HepG2 (cell line): ENCODE measurements around the gene FAM131A. TPM values are rescaled to one million over a fixed set of nuclear protein-coding genes. Genes with fewer than 3 reads are reported as not detected.

Experiments
- ELF3 ChIP-seq: IDR thresholded peaks from 2 replicates; pipeline ENCODE4 v1.6.1; 2016; ENCODE audit warnings: missing genetic modification reagents, missing compliant biosample characterization
- HINFP ChIP-seq: sonication (generic); formaldehyde crosslinking; IDR thresholded peaks from 2 replicates; pipeline ENCODE4 v1.4.0; 2020; ENCODE audit warnings: low read depth, mild to moderate bottlenecking, missing genetic modification reagents
- HOMEZ ChIP-seq: IDR thresholded peaks from 2 replicates; pipeline ENCODE4 v1.6.1; 2016; ENCODE audit warnings: low read depth
- KAT7 ChIP-seq: IDR thresholded peaks from 2 replicates; pipeline ENCODE4 v1.6.1; 2018; ENCODE audit warnings: borderline replicate concordance, missing compliant biosample characterization
- KMT2A ChIP-seq: sonication (generic); formaldehyde crosslinking; IDR thresholded peaks from 2 replicates; pipeline ENCODE4 v1.4.0; 2020; ENCODE audit warnings: missing genetic modification reagents
- NRL ChIP-seq: sonication (generic); formaldehyde crosslinking; IDR thresholded peaks from 2 replicates; pipeline ENCODE4 v1.5.0; 2020; ENCODE audit warnings: missing genetic modification reagents, mild to moderate bottlenecking, moderate library complexity, borderline replicate concordance
- SATB2 ChIP-seq: sonication (generic); formaldehyde crosslinking; IDR thresholded peaks from 2 replicates; pipeline ENCODE4 v1.5.0; 2020; ENCODE audit warnings: missing genetic modification reagents
- SKI ChIP-seq: fragments of 450-650 bp; IDR thresholded peaks from one replicate; pipeline ENCODE4 v1.6.1; 2018; ENCODE audit warnings: mild to moderate bottlenecking; ENCODE audit not compliant: partially characterized antibody
- SRY ChIP-seq: sonication (generic); formaldehyde crosslinking; IDR thresholded peaks from 2 replicates; pipeline ENCODE4 v1.8.0; 2022; ENCODE audit warnings: mild to moderate bottlenecking, missing genetic modification reagents
- TBX2 ChIP-seq: sonication (generic); formaldehyde crosslinking; IDR thresholded peaks from 2 replicates; pipeline ENCODE4 v1.5.0; 2020; ENCODE audit warnings: missing genetic modification reagents, mild to moderate bottlenecking, borderline replicate concordance
- ZNF660 ChIP-seq: sonication (generic); formaldehyde crosslinking; IDR thresholded peaks from 2 replicates; pipeline ENCODE4 v1.5.1; 2020; ENCODE audit warnings: mild to moderate bottlenecking, low read depth, missing genetic modification reagents, borderline replicate concordance
- ZNF839 ChIP-seq: sonication (generic); formaldehyde crosslinking; IDR thresholded peaks from 2 replicates; pipeline ENCODE4 v1.4.0; 2020; ENCODE audit warnings: missing genetic modification reagents, mild to moderate bottlenecking, borderline replicate concordance
- ZNF891 ChIP-seq: sonication (generic); formaldehyde crosslinking; IDR thresholded peaks from 2 replicates; pipeline ENCODE4 v1.5.0; 2020; ENCODE audit warnings: mild to moderate bottlenecking, missing genetic modification reagents
- polyA plus RNA-seq, 8 experiments: library from polyadenylated mRNA; depleted of rRNA in 3 of 8; stranded (reverse) in 7 of 8; unstranded in 1 of 8; fragments of >200 nt; fragmentation: Illumina TruSeq in 4 of 8; extraction: Trizol in 4 of 8; gene quantifications; 2 replicates each; pipeline versions ENCODE4 v1.2.1 to v1.2.3, GENCODE V29; 2011 to 2016; ENCODE audit warnings: low read depth in 4 of 8, missing spikeins in 1 of 8, mixed read lengths in 1 of 8; ENCODE audit not compliant: insufficient read depth in 1 of 8
- total RNA-seq, 5 experiments: library from RNA; depleted of rRNA; stranded (reverse); fragments of >200 nt; fragmentation: Illumina TruSeq; extraction: Trizol; gene quantifications; 2 replicates each; pipeline ENCODE4 v1.2.3, GENCODE V29; 2016; ENCODE audit warnings: low read depth in 1 of 5
- TF ChIP-seq, protein P1 (sequence below), 2 experiments: fragments of 450-650 bp in 1 of 2; sonication (generic) in 1 of 2; formaldehyde crosslinking in 1 of 2; IDR thresholded peaks; 2 replicates each; pipeline versions ENCODE4 v1.6.1 to v1.8.0; 2016 to 2022; ENCODE audit warnings: antibody characterized with exemption in 1 of 2, mild to moderate bottlenecking in 1 of 2, missing genetic modification reagents in 1 of 2
- TF ChIP-seq, protein P2 (sequence below): sonication (generic); formaldehyde crosslinking; IDR thresholded peaks from 2 replicates; pipeline ENCODE4 v1.8.1; 2023; ENCODE audit warnings: mild to moderate bottlenecking, moderate library complexity, missing genetic modification reagents

FAM131A gene
- total and polyA plus RNA-seq, 2 of the 13 experiments (the other 11 are each of a cell fraction or from before 2014, with no cell fraction given) = 9.2 to 9.3 TPM

DNA sequence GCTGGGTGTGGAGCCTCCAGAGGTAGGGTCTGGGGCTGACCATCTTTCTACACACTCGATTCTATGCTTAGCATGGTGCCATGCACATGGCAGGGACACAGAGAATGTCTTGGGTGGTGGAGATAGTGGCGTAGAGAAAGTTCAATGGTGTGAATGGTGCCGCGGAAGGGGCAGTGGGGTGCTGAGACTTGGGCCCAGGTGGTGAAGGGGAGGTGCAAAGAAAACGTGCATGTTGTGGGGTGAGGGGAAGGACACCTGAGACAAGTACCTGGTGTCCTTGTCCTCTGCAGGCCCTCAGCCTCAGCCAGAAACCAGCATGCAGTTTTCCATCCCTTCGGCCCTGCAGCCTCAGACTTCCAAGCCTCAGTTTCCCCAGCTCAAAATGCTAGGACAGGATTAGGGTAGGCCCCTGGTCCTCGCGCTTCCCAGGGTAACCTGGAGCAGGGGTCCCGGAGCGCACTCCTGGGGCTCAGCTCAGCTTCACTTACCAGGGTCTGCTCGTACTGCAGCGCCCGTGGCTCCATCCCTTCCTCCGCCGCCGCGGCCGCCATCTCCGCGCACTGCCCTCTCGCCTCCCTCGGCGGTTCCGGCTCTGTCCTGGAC is 23.6 kb downstream of the FAM131A start (continued):
- TF ChIP-seq HOMEZ (CRISPR knock-in tag) (no peak), SKI (no peak), HINFP (CRISPR knock-in tag) (0 out of 2 replicates have a peak, but pooled peaks have one; percentile 20), TBX2 (peak; percentile 35; the same call in 1 of the 2 replicates), ELF3 (CRISPR knock-in tag) (no peak), NRL (CRISPR knock-in tag) (peak; percentile 69; the same call in 1 of the 2 replicates), ZNF660 (no peak), KMT2A (CRISPR knock-in tag) (0 out of 2 replicates have a peak, but pooled peaks have one; percentile 40), ZNF839 (CRISPR knock-in tag) (peak; percentile 18; the same call in 1 of the 2 replicates), SATB2 (0 out of 2 replicates have a peak, but pooled peaks have one; percentile 16), ZNF891 (CRISPR knock-in tag) (peak; percentile 52; the same call in 1 of the 2 replicates), KAT7 (CRISPR knock-in tag) (peak; percentile 43; the same call in 1 of the 2 replicates), SRY (CRISPR knock-in tag) (0 out of 2 replicates have a peak, but pooled peaks have one; percentile 55)
- TF ChIP-seq, protein P1, sequence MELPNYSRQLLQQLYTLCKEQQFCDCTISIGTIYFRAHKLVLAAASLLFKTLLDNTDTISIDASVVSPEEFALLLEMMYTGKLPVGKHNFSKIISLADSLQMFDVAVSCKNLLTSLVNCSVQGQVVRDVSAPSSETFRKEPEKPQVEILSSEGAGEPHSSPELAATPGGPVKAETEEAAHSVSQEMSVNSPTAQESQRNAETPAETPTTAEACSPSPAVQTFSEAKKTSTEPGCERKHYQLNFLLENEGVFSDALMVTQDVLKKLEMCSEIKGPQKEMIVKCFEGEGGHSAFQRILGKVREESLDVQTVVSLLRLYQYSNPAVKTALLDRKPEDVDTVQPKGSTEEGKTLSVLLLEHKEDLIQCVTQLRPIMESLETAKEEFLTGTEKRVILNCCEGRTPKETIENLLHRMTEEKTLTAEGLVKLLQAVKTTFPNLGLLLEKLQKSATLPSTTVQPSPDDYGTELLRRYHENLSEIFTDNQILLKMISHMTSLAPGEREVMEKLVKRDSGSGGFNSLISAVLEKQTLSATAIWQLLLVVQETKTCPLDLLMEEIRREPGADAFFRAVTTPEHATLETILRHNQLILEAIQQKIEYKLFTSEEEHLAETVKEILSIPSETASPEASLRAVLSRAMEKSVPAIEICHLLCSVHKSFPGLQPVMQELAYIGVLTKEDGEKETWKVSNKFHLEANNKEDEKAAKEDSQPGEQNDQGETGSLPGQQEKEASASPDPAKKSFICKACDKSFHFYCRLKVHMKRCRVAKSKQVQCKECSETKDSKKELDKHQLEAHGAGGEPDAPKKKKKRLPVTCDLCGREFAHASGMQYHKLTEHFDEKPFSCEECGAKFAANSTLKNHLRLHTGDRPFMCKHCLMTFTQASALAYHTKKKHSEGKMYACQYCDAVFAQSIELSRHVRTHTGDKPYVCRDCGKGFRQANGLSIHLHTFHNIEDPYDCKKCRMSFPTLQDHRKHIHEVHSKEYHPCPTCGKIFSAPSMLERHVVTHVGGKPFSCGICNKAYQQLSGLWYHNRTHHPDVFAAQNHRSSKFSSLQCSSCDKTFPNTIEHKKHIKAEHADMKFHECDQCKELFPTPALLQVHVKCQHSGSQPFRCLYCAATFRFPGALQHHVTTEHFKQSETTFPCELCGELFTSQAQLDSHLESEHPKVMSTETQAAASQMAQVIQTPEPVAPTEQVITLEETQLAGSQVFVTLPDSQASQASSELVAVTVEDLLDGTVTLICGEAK (IDR thresholded peaks at IDR 0.05) = no peak
- TF ChIP-seq, protein P1 (CRISPR knock-in tag; IDR thresholded peaks at IDR 0.05) = peak; percentile 45; the same call in 1 of the 2 replicates
- TF ChIP-seq, protein P2, sequence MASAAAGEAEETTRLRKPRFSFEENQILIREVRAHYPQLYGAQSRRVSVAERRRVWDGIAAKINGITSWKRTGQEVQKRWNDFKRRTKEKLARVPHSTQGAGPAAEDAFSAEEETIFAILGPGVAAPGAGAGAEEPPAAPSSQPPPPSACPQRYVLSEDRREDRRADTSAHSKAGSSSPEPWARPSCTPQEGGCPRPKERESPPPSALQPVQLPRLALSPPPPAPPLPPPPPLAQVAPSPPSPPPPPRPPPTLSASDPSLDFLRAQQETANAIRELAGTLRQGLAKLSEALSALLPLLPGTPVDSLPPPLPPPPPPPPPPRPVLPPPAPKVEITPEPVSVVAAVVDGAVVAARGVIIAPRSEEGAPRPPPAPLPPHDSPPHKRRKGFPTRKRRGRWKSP = peak; percentile 59; the same call in 1 of the 2 replicates
